DOHH2 (cell line): ENCODE results near the gene NEUROD1.

ENCODE experiments used
- CTCF ChIP-seq: fragments of 200-600 bp; sonication (generic); IDR thresholded peaks from one replicate; pipeline ENCODE4 v1.5.1; 2014; ENCODE audit warnings: antibody characterized with exemption, mild to moderate bottlenecking, low read depth, low read length; ENCODE audit not compliant: poor library complexity, severe bottlenecking
- EZH2phosphoT487 ChIP-seq: fragments of 200-600 bp; sonication (generic); IDR thresholded peaks from 2 replicates; pipeline ENCODE4 v1.6.1; 2017; ENCODE audit warnings: borderline replicate concordance, mild to moderate bottlenecking, antibody characterized with exemption, low read length, moderate library complexity, mixed read lengths

- TF ChIP-seq CTCF (no peak), EZH2phosphoT487 (no peak)
These were observed 7.1 kb downstream of the NEUROD1 start for GRCh38 chr2:181673173-181673572.
